ENCODE measurements around the gene AKAP11. TPM values are rescaled to one million over a fixed set of nuclear protein-coding genes. Genes with fewer than 3 reads are reported as not detected.

The AKAP11 gene
- total RNA-seq, 1 experiment from 2014 or later: 5.2 TPM

GRCh38 chr13:42337808-42338600 is 66.1 kb downstream of the AKAP11 start:
- POLR2A ChIA-PET (ENCODE audit: unreplicated experiment): no interaction called here

GRCh38 chr13:42345367-42345766 is 73.4 kb downstream of the AKAP11 start:
- no peak for TF ChIP-seq CTCF (conservative IDR thresholded peaks at IDR 0.05; ENCODE audit: low read depth, low read length)
- no peak for TF ChIP-seq EZH2phosphoT487 (IDR thresholded peaks at IDR 0.05; ENCODE audit: borderline replicate concordance, low read length)
- no peak for TF ChIP-seq EZH2 (IDR thresholded peaks at IDR 0.05; ENCODE audit: low read length, unreplicated experiment)
- ATAC-seq: no peak
- intact Hi-C loops (cut with micrococcal nuclease): no loop called here
- Histone ChIP-seq H3F3A (ENCODE audit: low read length, unreplicated experiment) (no peaks in the 10 kb centered on the region), H3K9me3 (ENCODE audit: low read length) (no peaks in the 10 kb centered on the region), H4K20me1 (ENCODE audit: low read length) (no peaks in the 10 kb centered on the region), H3K4me1 (ENCODE audit: insufficient read depth, low read length) (no peaks in the 10 kb centered on the region), H3K4me3 (ENCODE audit: low read length) (no peak overlapping the region), H3K4me2 (ENCODE audit: low read length) (no peak overlapping the region), H3K36me3 (ENCODE audit: low read depth, low read length) (no peaks in the 10 kb centered on the region), H3K27me3 (ENCODE audit: low read length) (no peaks in the 10 kb centered on the region), H3K27ac (ENCODE audit: low read length) (no peak overlapping the region), H3K79me2 (ENCODE audit: low read length) (no peaks in the 10 kb centered on the region), H2AFZ (ENCODE audit: low read length) (no peak overlapping the region), H3K9ac (ENCODE audit: low read length) (no peak overlapping the region), H3K9me2 (replicated peaks; ENCODE audit: low read length) (no peaks in the 10 kb centered on the region)
- no peak for DNase-seq
- BruUV-seq (replicated peaks): no TSS peak
- ChIA-PET CTCF (interaction anchor here (0.7 kb wide), 1 partner anchor 133 kb away, joined by 3 read pairs; no protein-coding TSS in a partner anchor), POLR2A (ENCODE audit: unreplicated experiment) (no interaction called here)

More at GRCh38 chr13:42337808-42338600, 66.1 kb downstream of the AKAP11 start:
- intact Hi-C loops (cut with micrococcal nuclease): no loop called here
- BruUV-seq (replicated peaks): no TSS peak
- Histone ChIP-seq H4K20me1 (ENCODE audit: low read length) (no peaks in the 10 kb centered on the region), H3K9me2 (replicated peaks; ENCODE audit: low read length) (no peaks in the 10 kb centered on the region), H3K4me3 (ENCODE audit: low read length) (no peak overlapping the region), H3F3A (ENCODE audit: low read length, unreplicated experiment) (no peaks in the 10 kb centered on the region), H3K36me3 (ENCODE audit: low read depth, low read length) (no peaks in the 10 kb centered on the region), H3K4me1 (ENCODE audit: insufficient read depth, low read length) (peaks cover 10% of the 10 kb centered on the region; the same call in 1 of the 2 replicates), H3K4me2 (ENCODE audit: low read length) (no peak overlapping the region), H3K9me3 (ENCODE audit: low read length) (no peaks in the 10 kb centered on the region), H2AFZ (ENCODE audit: low read length) (no peak overlapping the region), H3K9ac (ENCODE audit: low read length) (no peak overlapping the region), H3K27me3 (ENCODE audit: low read length) (no peaks in the 10 kb centered on the region), H3K27ac (ENCODE audit: low read length) (no peak overlapping the region), H3K79me2 (ENCODE audit: low read length) (no peaks in the 10 kb centered on the region)
- TF ChIP-seq EZH2phosphoT487 (IDR thresholded peaks at IDR 0.05; ENCODE audit: borderline replicate concordance, low read length): no peak
- TF ChIP-seq CTCF (conservative IDR thresholded peaks at IDR 0.05; ENCODE audit: low read depth, low read length): no peak
- no peak for TF ChIP-seq EZH2 (IDR thresholded peaks at IDR 0.05; ENCODE audit: low read length, unreplicated experiment)
- DNase-seq: peak; percentile 34
- CTCF ChIA-PET: no interaction called here
- no peak for ATAC-seq

- Histone ChIP-seq H3K9me3 (ENCODE audit: low read length) (no peaks in the 10 kb centered on the region), H2AFZ (ENCODE audit: low read length) (no peak overlapping the region), H3K27me3 (ENCODE audit: low read length) (no peaks in the 10 kb centered on the region), H3K9me2 (replicated peaks; ENCODE audit: low read length) (no peaks in the 10 kb centered on the region), H3K27ac (ENCODE audit: low read length) (no peak overlapping the region), H3F3A (ENCODE audit: low read length, unreplicated experiment) (no peaks in the 10 kb centered on the region), H3K4me2 (ENCODE audit: low read length) (no peak overlapping the region), H4K20me1 (ENCODE audit: low read length) (no peaks in the 10 kb centered on the region), H3K79me2 (ENCODE audit: low read length) (no peaks in the 10 kb centered on the region), H3K9ac (ENCODE audit: low read length) (no peak overlapping the region), H3K4me1 (ENCODE audit: insufficient read depth, low read length) (no peaks in the 10 kb centered on the region), H3K36me3 (ENCODE audit: low read depth, low read length) (no peaks in the 10 kb centered on the region), H3K4me3 (ENCODE audit: low read length) (no peak overlapping the region)
- no peak for TF ChIP-seq CTCF (conservative IDR thresholded peaks at IDR 0.05; ENCODE audit: low read depth, low read length)
- TF ChIP-seq EZH2phosphoT487 (IDR thresholded peaks at IDR 0.05; ENCODE audit: borderline replicate concordance, low read length): no peak
- TF ChIP-seq EZH2 (IDR thresholded peaks at IDR 0.05; ENCODE audit: low read length, unreplicated experiment): no peak
- no peak for DNase-seq
- no TSS peak for BruUV-seq (replicated peaks)
- ChIA-PET POLR2A (ENCODE audit: unreplicated experiment) (no interaction called here), CTCF (no interaction called here)
- intact Hi-C loops (cut with micrococcal nuclease): no loop called here
- no peak for ATAC-seq
Measured at GRCh38 chr13:42348576-42348975, 76.6 kb downstream of the AKAP11 start.
